Measurements from ENCODE around the gene TRPM6. TPM values are rescaled to one million over a fixed set of nuclear protein-coding genes. Genes with fewer than 3 reads are reported as not detected.

Gene TRPM6
- total RNA-seq, 4 donors from 2014 or later, result 0.76 to 2.9 (median 2.3) TPM; not detected in 1

DNA sequence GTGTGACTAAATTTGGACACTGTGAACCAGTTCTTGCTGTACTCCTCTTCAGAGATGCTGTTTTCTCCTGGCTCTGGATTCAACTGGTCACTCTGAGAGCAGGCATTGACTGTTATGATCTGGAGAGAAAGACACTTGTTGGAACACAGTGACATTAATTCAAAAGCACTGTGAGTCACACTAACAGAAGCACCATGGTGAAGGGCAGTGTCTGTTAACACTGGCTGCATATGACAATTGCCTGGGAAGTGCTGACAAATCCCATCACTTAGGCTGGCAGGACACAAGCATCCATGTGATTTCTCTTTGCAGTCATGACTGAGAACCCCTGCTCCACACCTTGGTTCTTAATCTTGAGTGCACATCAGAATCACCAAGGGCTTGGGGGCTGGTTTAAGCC is 132.4 kb downstream of the TRPM6 start:
- no peaks in the 10 kb centered on the region for H3K9me3 ChIP-seq
- no peaks in the 10 kb centered on the region for H3K27me3 ChIP-seq
- DNase-seq, result no peak
- no peak overlapping the region for H3K4me3 ChIP-seq
- TF ChIP-seq, protein P1, sequence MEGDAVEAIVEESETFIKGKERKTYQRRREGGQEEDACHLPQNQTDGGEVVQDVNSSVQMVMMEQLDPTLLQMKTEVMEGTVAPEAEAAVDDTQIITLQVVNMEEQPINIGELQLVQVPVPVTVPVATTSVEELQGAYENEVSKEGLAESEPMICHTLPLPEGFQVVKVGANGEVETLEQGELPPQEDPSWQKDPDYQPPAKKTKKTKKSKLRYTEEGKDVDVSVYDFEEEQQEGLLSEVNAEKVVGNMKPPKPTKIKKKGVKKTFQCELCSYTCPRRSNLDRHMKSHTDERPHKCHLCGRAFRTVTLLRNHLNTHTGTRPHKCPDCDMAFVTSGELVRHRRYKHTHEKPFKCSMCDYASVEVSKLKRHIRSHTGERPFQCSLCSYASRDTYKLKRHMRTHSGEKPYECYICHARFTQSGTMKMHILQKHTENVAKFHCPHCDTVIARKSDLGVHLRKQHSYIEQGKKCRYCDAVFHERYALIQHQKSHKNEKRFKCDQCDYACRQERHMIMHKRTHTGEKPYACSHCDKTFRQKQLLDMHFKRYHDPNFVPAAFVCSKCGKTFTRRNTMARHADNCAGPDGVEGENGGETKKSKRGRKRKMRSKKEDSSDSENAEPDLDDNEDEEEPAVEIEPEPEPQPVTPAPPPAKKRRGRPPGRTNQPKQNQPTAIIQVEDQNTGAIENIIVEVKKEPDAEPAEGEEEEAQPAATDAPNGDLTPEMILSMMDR (IDR thresholded peaks at IDR 0.05), result no peak
- TF ChIP-seq POLR2A (IDR thresholded peaks at IDR 0.05), result no peak
- H3K36me3 ChIP-seq, result no peaks in the 10 kb centered on the region
- H3K27ac ChIP-seq, result no peak overlapping the region
- intact Hi-C loops (cut with DNase I; ENCODE audit: low total_unique reads), result no loop called here
- no peaks in the 10 kb centered on the region for H3K4me1 ChIP-seq

DNA sequence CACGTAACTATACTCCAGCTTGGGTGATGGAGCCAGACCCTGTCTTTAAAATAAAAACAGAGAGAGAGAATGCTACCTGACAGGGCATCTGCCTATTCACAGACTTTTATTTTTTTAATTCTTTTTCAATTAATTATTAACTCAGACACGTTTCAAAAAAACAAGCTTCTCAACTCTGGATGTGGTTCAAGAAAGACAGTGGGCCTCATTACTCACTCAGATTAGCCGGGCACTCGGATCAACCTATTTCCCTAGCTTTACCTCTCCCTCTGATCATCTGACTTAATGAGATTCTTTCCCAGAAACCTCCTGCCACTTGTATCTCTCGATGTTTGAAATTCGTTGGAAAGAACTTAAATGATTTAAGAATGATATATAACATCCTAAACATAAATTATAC is 134.1 kb downstream of the TRPM6 start:
- Histone ChIP-seq H3K4me3 (no peak overlapping the region), H3K9me3 (no peaks in the 10 kb centered on the region), H3K27me3 (no peaks in the 10 kb centered on the region), H3K27ac (no peak overlapping the region), H3K36me3 (no peaks in the 10 kb centered on the region), H3K4me1 (no peaks in the 10 kb centered on the region)
- no peak for DNase-seq
- TF ChIP-seq, protein P1 (IDR thresholded peaks at IDR 0.05), result no peak
- no peak for TF ChIP-seq POLR2A (IDR thresholded peaks at IDR 0.05)
- intact Hi-C loops (cut with DNase I; ENCODE audit: low total_unique reads), result no loop called here

DNA sequence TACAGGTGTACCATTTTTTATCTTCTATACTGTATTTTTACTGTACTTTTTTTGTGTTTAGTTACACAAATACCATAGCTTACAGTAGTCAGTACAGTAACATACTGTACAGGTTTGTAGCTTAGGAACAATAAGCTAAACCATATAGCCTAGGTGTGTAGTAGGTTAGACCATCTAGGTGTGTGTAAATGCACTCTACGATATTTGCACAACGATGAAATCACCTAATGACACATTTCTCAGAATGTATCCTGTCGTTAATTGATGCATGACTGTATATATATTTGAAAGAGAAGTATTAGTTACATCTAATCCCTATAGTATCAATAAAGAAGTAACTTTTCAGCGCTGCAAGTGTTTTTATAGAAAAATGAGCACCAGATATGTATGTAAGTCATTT is 138.8 kb downstream of the TRPM6 start:
- intact Hi-C loops (cut with DNase I; ENCODE audit: low total_unique reads), result no loop called here
- H3K4me3 ChIP-seq, result no peak overlapping the region
- TF ChIP-seq POLR2A (IDR thresholded peaks at IDR 0.05), result no peak
- TF ChIP-seq, protein P1 (IDR thresholded peaks at IDR 0.05), result no peak
- H3K27ac ChIP-seq, result no peak overlapping the region
- no peaks in the 10 kb centered on the region for H3K4me1 ChIP-seq
- no peaks in the 10 kb centered on the region for H3K9me3 ChIP-seq
- no peaks in the 10 kb centered on the region for H3K36me3 ChIP-seq
- no peaks in the 10 kb centered on the region for H3K27me3 ChIP-seq
- no peak for DNase-seq

DNA sequence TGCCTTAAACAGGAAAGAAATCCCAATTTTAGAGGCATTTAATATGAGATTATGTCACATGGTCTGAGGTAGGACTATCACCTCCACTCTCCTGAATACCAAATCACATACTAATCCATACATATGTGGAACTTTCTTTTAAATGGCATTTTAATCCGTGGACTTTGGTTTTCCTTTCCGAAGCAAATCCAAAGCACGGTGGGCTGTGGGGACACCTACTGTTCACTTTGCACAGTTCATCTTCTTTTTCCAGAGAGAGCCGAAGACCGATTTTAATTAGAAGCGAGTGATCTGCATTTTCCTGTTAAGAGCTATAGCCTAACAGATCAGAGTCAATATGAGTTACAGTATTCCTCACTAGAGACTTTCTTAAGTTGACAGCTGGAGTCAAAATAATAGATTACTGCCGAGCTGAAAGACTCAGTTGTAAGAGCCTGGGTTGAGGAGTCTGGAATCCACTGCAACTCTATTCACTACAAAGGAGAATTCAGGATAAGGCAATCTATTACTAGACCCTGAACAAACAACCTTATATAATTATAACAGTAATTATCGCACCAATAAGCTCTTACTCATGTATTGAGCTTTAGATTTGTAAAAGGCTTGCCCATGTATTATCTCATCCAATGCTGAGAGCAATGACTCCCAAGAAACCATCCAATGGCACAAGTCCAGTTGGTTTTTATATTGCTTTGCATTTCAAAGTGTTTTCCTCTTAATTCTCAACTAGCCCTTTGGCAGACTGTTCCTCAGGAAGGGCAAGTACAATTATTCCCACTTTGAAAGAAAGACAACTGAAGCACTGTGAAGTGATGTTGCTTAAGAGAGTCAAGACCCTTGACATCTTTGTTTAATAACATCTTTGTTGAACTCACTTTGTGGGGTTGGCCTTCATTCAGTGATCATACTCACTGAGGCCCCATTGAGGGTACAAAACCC is 144.7 kb downstream of the TRPM6 start:
- Histone ChIP-seq H3K9me3 (no peaks in the 10 kb centered on the region), H3K27me3 (no peaks in the 10 kb centered on the region), H3K4me1 (no peaks in the 10 kb centered on the region), H3K27ac (no peak overlapping the region), H3K4me3 (no peak overlapping the region), H3K36me3 (peaks cover 0 to 3% of the 10 kb centered on the region in 2 donors)
- TF ChIP-seq, protein P1 (IDR thresholded peaks at IDR 0.05), result peak; percentile 44 to 68 (median 60)
- no peak for TF ChIP-seq POLR2A (IDR thresholded peaks at IDR 0.05)
- intact Hi-C loops (cut with DNase I; ENCODE audit: low total_unique reads), result no loop called here
- DNase-seq, result no peak

DNA sequence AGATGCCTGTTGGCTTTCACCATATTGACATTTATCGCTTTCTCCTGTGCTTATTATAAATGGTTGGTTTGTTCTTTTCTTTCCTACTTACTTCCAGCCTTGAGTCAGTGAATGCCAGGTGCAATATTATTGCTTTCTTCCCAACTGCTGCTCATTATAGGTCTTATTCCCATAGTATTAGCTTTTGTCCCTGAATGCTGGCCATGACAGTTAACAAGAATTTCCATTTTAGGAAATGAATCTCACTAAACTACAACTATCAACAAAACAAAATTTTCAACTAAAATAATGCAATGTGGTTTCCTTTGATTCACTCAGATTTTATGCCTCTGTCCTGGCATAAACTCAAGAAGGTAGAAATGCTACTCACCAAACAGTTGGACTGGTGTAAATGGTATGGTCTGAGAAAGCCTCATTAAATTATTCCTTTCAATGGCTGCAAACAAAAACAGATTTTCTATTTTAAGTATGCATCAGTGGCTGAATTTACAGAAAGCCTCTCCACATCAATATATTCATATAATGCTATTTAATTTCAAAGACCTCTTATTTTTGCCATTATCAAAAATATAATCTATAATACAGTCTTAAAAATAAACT is 145.4 kb downstream of the TRPM6 start:
- Histone ChIP-seq H3K36me3 (peaks cover 0 to 3% of the 10 kb centered on the region in 2 donors), H3K4me1 (no peaks in the 10 kb centered on the region), H3K9me3 (no peaks in the 10 kb centered on the region), H3K27me3 (no peaks in the 10 kb centered on the region), H3K27ac (no peak overlapping the region), H3K4me3 (no peak overlapping the region)
- TF ChIP-seq, protein P1 (IDR thresholded peaks at IDR 0.05), result no peak
- no peak for TF ChIP-seq POLR2A (IDR thresholded peaks at IDR 0.05)
- intact Hi-C loops (cut with DNase I; ENCODE audit: low total_unique reads), result no loop called here
- no peak for DNase-seq
